ENCODE results near the gene MDC1.

MDC1 gene

DNA sequence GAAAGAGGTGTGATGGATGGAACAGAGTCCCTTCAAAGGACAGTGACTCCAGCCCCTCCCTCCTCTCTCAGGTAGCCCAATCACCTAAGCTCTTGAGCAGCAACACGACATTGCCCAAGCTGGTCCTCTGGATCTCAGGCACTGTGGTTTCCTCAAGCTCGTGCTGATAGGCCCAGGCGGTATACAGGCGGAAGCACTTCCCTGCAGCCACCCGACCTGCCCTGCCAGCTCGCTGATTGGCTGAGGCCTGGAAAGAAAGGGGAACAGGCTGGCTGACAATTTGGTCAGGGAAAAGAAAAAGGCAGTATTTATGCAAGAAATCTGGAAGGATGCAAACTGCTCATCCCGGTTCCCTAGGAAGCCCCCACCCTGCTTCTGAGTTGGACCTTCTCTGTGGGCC lies 60.6 kb downstream of the MDC1 start:
- no peak overlapping the region for H3K27ac ChIP-seq
- DNase-seq (ENCODE audit: low read depth, low spot score): no peak

- H3K27ac ChIP-seq: no peak overlapping the region
- no peak for DNase-seq (ENCODE audit: low read depth, low spot score)
These were observed 61.4 kb downstream of the MDC1 start for GRCh38 chr6:30655743-30656094.

GRCh38 chr6:30654798-30655742 lies 62.0 kb downstream of the MDC1 start:
- DNase-seq (ENCODE audit: low read depth, low spot score): no peak
- H3K27ac ChIP-seq: no peak overlapping the region

DNA sequence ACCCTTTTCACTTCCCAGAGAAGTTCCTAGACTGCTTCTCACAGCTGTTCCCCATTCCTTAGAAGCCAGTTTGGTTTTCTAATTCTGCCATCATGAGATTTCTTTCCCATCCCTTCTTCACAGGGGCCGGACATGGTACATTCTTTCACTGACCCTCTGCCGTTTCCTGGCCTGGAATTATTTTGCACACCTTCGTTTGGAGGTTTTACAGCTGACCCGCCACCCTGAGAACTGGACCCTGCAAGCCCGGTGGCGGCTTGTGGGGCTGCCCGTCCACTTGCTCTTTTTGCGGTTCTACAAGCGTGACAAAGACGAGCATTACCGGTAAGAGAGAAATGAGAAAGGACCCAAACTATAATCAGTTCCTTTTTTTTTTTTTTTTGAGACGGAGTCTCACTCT lies 65.9 kb downstream of the MDC1 start:
- DNase-seq (ENCODE audit: low read depth, low spot score): no peak
- H3K27ac ChIP-seq: no peak overlapping the region

Measured in epithelial cell of prostate (primary cell).